ENCODE results near the gene VDR.

Gene VDR

GRCh38 chr12:47795121-47795813 lies 109.5 kb downstream of the VDR start:
- no peak overlapping the region for H3K4me3 ChIP-seq (ENCODE audit: insufficient read length, low read depth)
- no peaks in the 10 kb centered on the region for H3K9me3 ChIP-seq (ENCODE audit: insufficient read depth, low read length)
- H3K9ac ChIP-seq (ENCODE audit: insufficient read length, low read depth) = no peak overlapping the region
- no peak for TF ChIP-seq YY1 (IDR thresholded peaks at IDR 0.05; ENCODE audit: insufficient read depth, insufficient read length)
- DNase-seq (ENCODE audit: low read depth, low spot score) = no peak
- H3K4me1 ChIP-seq (ENCODE audit: insufficient read depth, insufficient read length) = peaks cover 15% of the 10 kb centered on the region
- H3K36me3 ChIP-seq (ENCODE audit: insufficient read depth, insufficient read length, low read length) = peaks cover 97% of the 10 kb centered on the region
- H3K27me3 ChIP-seq (ENCODE audit: insufficient read depth, insufficient read length) = no peaks in the 10 kb centered on the region

DNA sequence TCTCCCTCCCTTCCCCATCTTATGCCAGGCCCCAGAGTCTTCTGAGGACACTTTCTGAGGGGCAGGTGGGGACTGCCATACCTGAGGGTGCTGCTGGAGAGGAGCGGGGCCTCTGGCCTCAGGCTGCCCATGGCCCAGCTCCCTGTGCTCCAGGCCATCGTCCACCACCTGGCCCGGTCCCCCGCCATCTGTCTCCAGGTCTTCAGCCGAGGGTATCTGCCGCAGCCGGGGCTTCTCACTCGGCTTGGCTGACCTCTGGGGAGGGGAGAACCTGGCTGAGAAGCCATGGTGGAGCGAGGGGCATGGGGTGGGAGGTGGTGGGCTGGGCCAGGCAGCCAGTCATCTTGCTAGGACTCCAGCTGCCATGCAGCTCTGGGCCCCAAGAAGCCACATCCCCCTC lies 110.1 kb downstream of the VDR start:
- TF ChIP-seq YY1 (IDR thresholded peaks at IDR 0.05; ENCODE audit: insufficient read depth, insufficient read length) (no peak), ZNF274 (IDR thresholded peaks at IDR 0.05; ENCODE audit: low read depth, low read length) (no peak), SUZ12 (IDR thresholded peaks at IDR 0.05; ENCODE audit: extremely low read depth, insufficient read depth, insufficient read length) (no peak)
- Histone ChIP-seq H3K4me1 (ENCODE audit: insufficient read depth, insufficient read length) (peaks cover 13% of the 10 kb centered on the region), H3K36me3 (ENCODE audit: insufficient read depth, insufficient read length, low read length) (peaks cover 97% of the 10 kb centered on the region), H3K9ac (ENCODE audit: insufficient read length, low read depth) (no peak overlapping the region), H3K4me3 (ENCODE audit: insufficient read length, low read depth) (no peak overlapping the region), H3K9me3 (ENCODE audit: insufficient read depth, low read length) (no peaks in the 10 kb centered on the region), H3K27me3 (ENCODE audit: insufficient read depth, insufficient read length) (no peaks in the 10 kb centered on the region)
- no peak for DNase-seq (ENCODE audit: low read depth, low spot score)

- H3K9ac ChIP-seq (ENCODE audit: insufficient read length, low read depth) = no peak overlapping the region
- H3K36me3 ChIP-seq (ENCODE audit: insufficient read depth, insufficient read length, low read length) = peaks cover 98% of the 10 kb centered on the region
- H3K4me3 ChIP-seq (ENCODE audit: insufficient read length, low read depth) = no peak overlapping the region
- no peaks in the 10 kb centered on the region for H3K9me3 ChIP-seq (ENCODE audit: insufficient read depth, low read length)
- H3K4me1 ChIP-seq (ENCODE audit: insufficient read depth, insufficient read length) = no peaks in the 10 kb centered on the region
- no peak for TF ChIP-seq YY1 (IDR thresholded peaks at IDR 0.05; ENCODE audit: insufficient read depth, insufficient read length)
- TF ChIP-seq ZNF274 (IDR thresholded peaks at IDR 0.05; ENCODE audit: low read depth, low read length) = no peak
- TF ChIP-seq SUZ12 (IDR thresholded peaks at IDR 0.05; ENCODE audit: extremely low read depth, insufficient read depth, insufficient read length) = no peak
- H3K27me3 ChIP-seq (ENCODE audit: insufficient read depth, insufficient read length) = no peaks in the 10 kb centered on the region
- no peak for DNase-seq (ENCODE audit: low read depth, low spot score)
Observed at GRCh38 chr12:47793015-47793681, 111.6 kb downstream of the VDR start.

DNA sequence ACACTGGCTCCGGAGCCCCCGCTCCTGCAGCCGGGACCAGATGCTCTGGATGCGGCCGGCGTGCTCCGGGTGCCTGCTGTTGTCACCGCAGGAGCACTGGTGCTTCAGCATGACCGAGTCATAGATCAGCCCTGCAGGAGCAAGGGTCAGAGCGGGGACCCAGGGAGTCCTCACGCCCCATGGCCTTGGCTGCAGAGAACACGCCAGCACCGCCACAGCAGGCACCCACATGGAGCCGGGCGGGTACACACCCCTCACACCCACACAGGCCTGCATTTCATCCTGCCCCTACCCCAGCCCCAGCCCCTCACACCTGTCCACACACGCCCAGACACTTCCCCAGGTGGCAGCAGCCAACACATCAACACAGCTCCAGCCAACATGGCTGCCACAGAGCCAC lies 112.9 kb downstream of the VDR start:
- no peaks in the 10 kb centered on the region for H3K27me3 ChIP-seq (ENCODE audit: insufficient read depth, insufficient read length)
- H3K4me3 ChIP-seq (ENCODE audit: insufficient read length, low read depth) = no peak overlapping the region
- H3K9me3 ChIP-seq (ENCODE audit: insufficient read depth, low read length) = no peaks in the 10 kb centered on the region
- peaks cover 98% of the 10 kb centered on the region for H3K36me3 ChIP-seq (ENCODE audit: insufficient read depth, insufficient read length, low read length)
- TF ChIP-seq YY1 (IDR thresholded peaks at IDR 0.05; ENCODE audit: insufficient read depth, insufficient read length) = no peak
- TF ChIP-seq SUZ12 (IDR thresholded peaks at IDR 0.05; ENCODE audit: extremely low read depth, insufficient read depth, insufficient read length) = no peak
- no peak for TF ChIP-seq ZNF274 (IDR thresholded peaks at IDR 0.05; ENCODE audit: low read depth, low read length)
- no peak overlapping the region for H3K9ac ChIP-seq (ENCODE audit: insufficient read length, low read depth)
- H3K4me1 ChIP-seq (ENCODE audit: insufficient read depth, insufficient read length) = no peaks in the 10 kb centered on the region
- no peak for DNase-seq (ENCODE audit: low read depth, low spot score)

All from NT2/D1 (cell line).